Right lobe of liver (tissue), 6 donors: Measurements from ENCODE around the gene COL21A1. TPM values are rescaled to one million over a fixed set of nuclear protein-coding genes. Genes with fewer than 3 reads are reported as not detected.

Experiments used
- ATAC-seq, 4 donors: fragments of 200-7000 bp; cut with Tn5 transposase; one replicate each; pipeline ENCODE4 v1.9.1; 2020; ENCODE audit warnings: mild to moderate bottlenecking in 4 of 4, moderate library complexity in 4 of 4
- DNase-seq, 3 donors: peaks; one replicate each; pipeline ENCODE4 v3.0.0-alpha.2; 2020
- H3K27ac ChIP-seq, 3 donors: fragments of 200-600 bp; one replicate each; pipeline ENCODE4 v1.8.0; 2022
- H3K27me3 ChIP-seq, 2 donors: fragments of 200-600 bp; one replicate each; pipeline ENCODE4 v1.8.0; 2022
- H3K36me3 ChIP-seq, 4 donors: fragments of 200-600 bp; sonication (generic) in 1 of 4; one replicate each; pipeline versions ENCODE4 v1.5.1 to v1.8.0; 2017 to 2022; ENCODE audit warnings: control low read depth in 1 of 4
- H3K4me1 ChIP-seq, 4 donors: fragments of 200-600 bp; sonication (generic) in 1 of 4; one replicate each; pipeline versions ENCODE4 v1.5.1 to v1.8.0; 2017 to 2022; ENCODE audit warnings: control low read depth in 1 of 4
- H3K4me3 ChIP-seq, 3 donors: fragments of 200-600 bp; one replicate each; pipeline ENCODE4 v1.8.0; 2022
- H3K9me3 ChIP-seq, 4 donors: fragments of 200-600 bp; sonication (generic) in 1 of 4; one replicate each; pipeline versions ENCODE4 v1.5.1 to v1.8.0; 2017 to 2022; ENCODE audit warnings: control low read depth in 1 of 4
- POLR2A ChIP-seq: fragments of 450-650 bp; IDR thresholded peaks from one replicate; pipeline ENCODE4 v1.6.1; 2017; ENCODE audit warnings: antibody characterized with exemption, mild to moderate bottlenecking
- WGBS: methylation state at CpG from one replicate; pipeline ENCODE4 v1.1.6; 2018; ENCODE audit warnings: low coverage, low lambda C conversion rate; ENCODE audit not compliant: insufficient coverage; ENCODE audit errors: missing lambda C conversion rate; 5-methylcytosine and 5-hydroxymethylcytosine counted together
- intact Hi-C, 2 donors: fragments of 100-400 bp; cut with DNase I; formaldehyde crosslinking; loops; one replicate each; pipeline versions ENCODE4 v1.11.2 to v1.14.1; 2022
- total RNA-seq, 6 experiments: library from RNA; depleted of rRNA in 2 of 6; stranded (reverse); fragments of >200 nt in 2 of 6; fragmentation: NEBNext Ultra II Directional in 3 of 6; extraction: Animal tissue kit (Norgen Biotek cat#: 25700) in 3 of 6; gene quantifications; one replicate each; pipeline versions ENCODE4 v1.1.0 to v1.2.4, GENCODE V29; 2016 to 2023
- TF ChIP-seq, protein P1 (sequence below), 4 donors: fragments of 200-600 bp in 3 of 4; fragments of 450-650 bp in 1 of 4; IDR thresholded peaks; one replicate each; pipeline versions ENCODE4 v1.5.1 to v1.8.0; 2016 to 2022; ENCODE audit warnings: antibody characterized with exemption in 4 of 4, mild to moderate bottlenecking in 2 of 4
- donor health status: DM: no; HTN: yes; CAD: no.
- donor health status: DM: no; HTN: no; CAD: no.
- donor health status: DM: no; HTN: no; CAD: no.
- donor health status: DM: no; HTN: yes; CAD: no.
- donor health status: DM: no; HTN: yes; CAD: no.

Gene COL21A1
- total RNA-seq, 6 experiments from 2014 or later, result 0.11 to 0.73 (median 0.50) TPM

DNA sequence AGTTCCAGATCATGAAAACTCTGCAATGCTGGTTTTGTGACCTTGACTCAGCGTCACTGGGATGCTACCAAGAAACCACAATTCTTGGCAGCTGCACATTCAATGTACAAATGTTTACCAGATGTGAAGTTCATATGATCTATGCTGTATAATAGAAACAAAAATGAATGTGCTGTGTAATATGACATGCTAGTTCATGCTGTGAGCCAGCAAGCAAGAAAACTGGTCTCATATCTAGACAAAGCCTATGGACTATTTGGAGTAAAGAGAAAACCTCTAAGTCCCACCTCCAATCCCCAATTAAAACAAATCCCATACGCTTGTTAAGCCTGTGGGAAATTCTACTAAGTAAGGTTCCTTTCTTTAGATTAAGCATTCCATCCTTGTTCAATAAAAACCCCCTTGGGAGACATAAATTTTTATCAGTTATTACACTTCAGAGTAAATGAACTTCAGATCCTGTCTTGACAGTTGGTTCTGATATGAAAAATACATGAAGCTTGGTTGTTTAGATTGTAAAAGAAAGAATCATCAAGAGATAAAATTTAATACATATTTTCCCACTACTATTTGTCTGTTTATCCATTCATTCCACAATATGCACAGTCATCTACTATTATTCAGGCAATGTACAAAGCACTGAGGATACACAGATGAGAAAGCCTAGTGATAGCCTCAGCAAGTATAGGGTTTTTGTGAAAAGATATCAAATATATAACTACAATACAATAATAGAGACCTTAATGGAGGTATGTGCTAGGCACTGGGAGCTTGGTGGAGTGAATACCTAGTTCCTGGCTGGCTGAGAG, 20.1 kb downstream of the COL21A1 start:
- intact Hi-C loops, result no loop called here
- Histone ChIP-seq H3K27me3 (no peaks in the 10 kb centered on the region), H3K4me1 (no peaks in the 10 kb centered on the region), H3K9me3 (no peaks in the 10 kb centered on the region), H3K4me3 (no peak overlapping the region), H3K36me3 (no peaks in the 10 kb centered on the region), H3K27ac (no peak overlapping the region)
- DNase-seq, result no peak
- TF ChIP-seq, protein P1, sequence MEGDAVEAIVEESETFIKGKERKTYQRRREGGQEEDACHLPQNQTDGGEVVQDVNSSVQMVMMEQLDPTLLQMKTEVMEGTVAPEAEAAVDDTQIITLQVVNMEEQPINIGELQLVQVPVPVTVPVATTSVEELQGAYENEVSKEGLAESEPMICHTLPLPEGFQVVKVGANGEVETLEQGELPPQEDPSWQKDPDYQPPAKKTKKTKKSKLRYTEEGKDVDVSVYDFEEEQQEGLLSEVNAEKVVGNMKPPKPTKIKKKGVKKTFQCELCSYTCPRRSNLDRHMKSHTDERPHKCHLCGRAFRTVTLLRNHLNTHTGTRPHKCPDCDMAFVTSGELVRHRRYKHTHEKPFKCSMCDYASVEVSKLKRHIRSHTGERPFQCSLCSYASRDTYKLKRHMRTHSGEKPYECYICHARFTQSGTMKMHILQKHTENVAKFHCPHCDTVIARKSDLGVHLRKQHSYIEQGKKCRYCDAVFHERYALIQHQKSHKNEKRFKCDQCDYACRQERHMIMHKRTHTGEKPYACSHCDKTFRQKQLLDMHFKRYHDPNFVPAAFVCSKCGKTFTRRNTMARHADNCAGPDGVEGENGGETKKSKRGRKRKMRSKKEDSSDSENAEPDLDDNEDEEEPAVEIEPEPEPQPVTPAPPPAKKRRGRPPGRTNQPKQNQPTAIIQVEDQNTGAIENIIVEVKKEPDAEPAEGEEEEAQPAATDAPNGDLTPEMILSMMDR (IDR thresholded peaks at IDR 0.05), result no peak
- TF ChIP-seq POLR2A, result no peak
- 21% methylated on average over 2 of the region's 2 CpGs for WGBS
- ATAC-seq, result no peak

DNA sequence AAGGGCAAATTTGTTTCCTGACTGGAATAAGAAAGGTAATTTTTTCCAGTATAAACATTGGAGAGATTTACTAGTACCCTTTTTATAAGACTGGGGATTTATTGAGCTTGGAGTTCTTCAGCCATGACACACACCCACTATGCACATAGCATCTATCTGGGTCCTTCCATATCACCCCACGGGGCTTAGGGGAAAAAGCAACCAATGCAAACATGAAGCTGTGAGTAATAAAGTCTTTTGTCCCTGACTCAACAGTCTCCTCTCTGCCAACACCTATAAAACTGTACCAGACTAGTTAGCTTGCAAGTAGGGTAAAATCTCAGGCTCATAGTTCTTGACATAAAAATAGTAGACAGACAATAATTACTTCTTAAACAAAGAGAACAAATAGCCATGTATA, 23.4 kb downstream of the COL21A1 start:
- TF ChIP-seq, protein P1 (IDR thresholded peaks at IDR 0.05), result no peak
- TF ChIP-seq POLR2A, result no peak
- 50% methylated on average over 1 of the region's 1 CpG for WGBS
- no peak for DNase-seq
- Histone ChIP-seq H3K4me3 (no peak overlapping the region), H3K4me1 (no peaks in the 10 kb centered on the region), H3K9me3 (no peaks in the 10 kb centered on the region), H3K27ac (no peak overlapping the region), H3K27me3 (no peaks in the 10 kb centered on the region), H3K36me3 (no peaks in the 10 kb centered on the region)
- intact Hi-C loops, result no loop called here
- ATAC-seq, result no peak

DNA sequence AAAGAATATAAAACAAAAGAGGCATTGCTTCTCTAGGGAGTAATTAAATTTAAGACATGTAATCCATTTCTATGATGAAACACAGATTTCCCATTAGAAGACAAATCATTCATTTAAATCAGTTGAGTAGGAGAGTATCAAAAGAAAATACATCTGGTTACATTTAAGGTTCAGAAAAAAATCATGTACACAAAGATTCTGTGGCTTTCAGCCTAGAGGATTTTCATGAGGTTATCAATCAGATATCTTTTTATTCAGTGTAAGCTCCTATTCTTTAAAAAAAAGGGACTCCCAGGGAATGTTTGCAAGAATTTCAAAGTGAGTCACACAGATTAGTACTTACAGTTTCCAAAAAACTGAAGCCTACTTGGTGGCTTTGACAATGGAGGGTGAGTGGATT, 24.9 kb downstream of the COL21A1 start:
- no peak for TF ChIP-seq POLR2A
- no peaks in the 10 kb centered on the region for H3K27me3 ChIP-seq
- H3K4me3 ChIP-seq, result no peak overlapping the region
- no peaks in the 10 kb centered on the region for H3K36me3 ChIP-seq
- no peaks in the 10 kb centered on the region for H3K9me3 ChIP-seq
- no peaks in the 10 kb centered on the region for H3K4me1 ChIP-seq
- no peak for DNase-seq
- no peak for ATAC-seq
- no peak overlapping the region for H3K27ac ChIP-seq
- intact Hi-C loops, result no loop called here

DNA sequence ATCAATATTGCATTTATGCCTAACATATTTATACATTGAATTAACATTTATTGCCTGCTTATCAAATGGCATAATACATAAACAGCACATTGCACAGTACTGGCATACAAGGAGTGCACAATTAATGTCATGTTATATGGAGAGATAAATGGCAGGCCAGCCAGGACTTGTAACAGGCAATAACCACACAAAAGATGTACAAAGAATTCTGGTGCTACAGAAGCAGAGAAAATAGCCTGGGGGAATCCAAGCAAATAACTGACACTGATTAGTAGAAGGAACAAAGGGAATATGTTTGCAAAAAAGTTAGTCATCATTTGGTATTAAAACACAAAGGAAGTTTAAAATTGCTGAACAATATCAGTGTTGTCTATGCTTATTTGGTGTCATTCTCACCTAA, 27.3 kb downstream of the COL21A1 start:
- ATAC-seq, result no peak
- no peak for TF ChIP-seq POLR2A
- TF ChIP-seq, protein P1 (IDR thresholded peaks at IDR 0.05), result no peak
- H3K27me3 ChIP-seq, result no peaks in the 10 kb centered on the region

DNA sequence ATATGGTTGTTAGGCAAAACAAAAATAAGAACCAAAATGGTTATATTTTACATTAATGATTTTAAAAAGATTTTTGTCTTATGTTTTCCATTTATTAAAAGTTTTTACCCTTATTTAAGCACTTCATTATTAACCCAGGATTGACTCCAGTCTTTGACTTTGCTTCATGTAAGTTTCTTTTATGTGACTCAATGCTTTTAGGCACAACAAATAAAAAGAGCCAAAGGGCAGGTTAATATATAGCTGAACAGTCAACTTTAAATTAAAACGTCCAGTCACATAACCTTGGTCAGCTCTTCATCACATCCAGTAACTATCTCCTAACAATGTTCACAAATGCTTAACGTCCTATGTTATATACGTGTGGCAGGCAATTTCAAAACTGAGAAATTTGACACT, 32.7 kb downstream of the COL21A1 start:
- H3K27me3 ChIP-seq, result no peaks in the 10 kb centered on the region
- ATAC-seq (no peak), DNase-seq (no peak)
- H3K4me3 ChIP-seq, result no peak overlapping the region
- no peaks in the 10 kb centered on the region for H3K9me3 ChIP-seq
- TF ChIP-seq POLR2A, result no peak
- TF ChIP-seq, protein P1 (IDR thresholded peaks at IDR 0.05), result no peak
- no peaks in the 10 kb centered on the region for H3K36me3 ChIP-seq
- no peak overlapping the region for H3K27ac ChIP-seq
- 28% methylated on average over 3 of the region's 3 CpGs for WGBS
- intact Hi-C loops, result no loop called here
- no peaks in the 10 kb centered on the region for H3K4me1 ChIP-seq

More for the DNA sequence above, 27.3 kb downstream of the COL21A1 start:
- no peak overlapping the region for H3K4me3 ChIP-seq
- no peaks in the 10 kb centered on the region for H3K9me3 ChIP-seq
- intact Hi-C loops, result no loop called here
- no peaks in the 10 kb centered on the region for H3K36me3 ChIP-seq
- H3K4me1 ChIP-seq, result no peaks in the 10 kb centered on the region
- no peak overlapping the region for H3K27ac ChIP-seq
- no peak for DNase-seq
